Measurements from ENCODE around the gene HEXB.
"Not testable (repeated sequence)": the region's sequence is repeated elsewhere in the genome, so short reads cannot be mapped to it uniquely, and the experiment has no call there.

- TF ChIP-seq POLR2A, CTCF (IDR thresholded peaks at IDR 0.05): not testable (repeated sequence)
These were observed 8.6 kb upstream of the HEXB start for GRCh38 chr5:74676466-74676865.
